Tibial nerve (tissue), 4 donors: ENCODE data around the gene GDPD5.
A peak's percentile ranks its signal among the peaks of the same experiment; 100 is the strongest.

Experiments used
- EP300 ChIP-seq, 2 donors: sonication (generic); formaldehyde crosslinking; IDR thresholded peaks; one replicate each; pipeline ENCODE4 v1.6.1; 2017; ENCODE audit warnings: antibody characterized with exemption in 2 of 2, mild to moderate bottlenecking in 1 of 2
- POLR2A ChIP-seq, 2 donors: fragments of 450-650 bp; IDR thresholded peaks; one replicate each; pipeline ENCODE4 v1.6.1; 2017; ENCODE audit warnings: antibody characterized with exemption in 2 of 2, mild to moderate bottlenecking in 2 of 2, moderate library complexity in 2 of 2
- TF ChIP-seq, protein P1 (sequence below), 5 experiments: fragments of 200-600 bp in 3 of 5; fragments of 450-650 bp in 2 of 5; sonication (generic) in 3 of 5; IDR thresholded peaks; one replicate each; pipeline ENCODE4 v1.5.1; 2016 to 2019; ENCODE audit warnings: antibody characterized with exemption in 5 of 5, mild to moderate bottlenecking in 3 of 5, moderate library complexity in 2 of 5

DNA sequence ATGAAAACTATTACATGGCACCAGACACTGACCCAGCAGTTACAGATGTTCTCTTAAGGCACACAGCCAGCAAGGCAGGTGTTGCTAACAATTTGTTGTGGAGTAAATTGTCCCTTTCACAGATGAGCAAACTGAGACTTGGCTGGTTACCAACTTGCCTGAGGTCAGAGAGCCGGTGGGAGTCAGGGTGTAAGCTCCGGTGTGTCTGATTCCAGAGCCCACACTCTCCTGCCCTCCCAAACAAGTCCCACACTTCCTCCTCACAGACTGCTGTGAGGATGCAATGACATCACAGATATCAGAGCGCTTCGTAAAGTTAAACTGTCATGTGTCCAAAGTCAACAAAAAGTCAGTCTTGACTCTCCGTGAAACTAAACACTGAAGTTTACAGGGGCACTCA, 12.5 kb downstream of the GDPD5 start:
- TF ChIP-seq EP300 (IDR thresholded peaks at IDR 0.05) (peak in 1 of 2 donors; percentile 6), POLR2A (IDR thresholded peaks at IDR 0.05) (no peak)
- TF ChIP-seq, protein P1, sequence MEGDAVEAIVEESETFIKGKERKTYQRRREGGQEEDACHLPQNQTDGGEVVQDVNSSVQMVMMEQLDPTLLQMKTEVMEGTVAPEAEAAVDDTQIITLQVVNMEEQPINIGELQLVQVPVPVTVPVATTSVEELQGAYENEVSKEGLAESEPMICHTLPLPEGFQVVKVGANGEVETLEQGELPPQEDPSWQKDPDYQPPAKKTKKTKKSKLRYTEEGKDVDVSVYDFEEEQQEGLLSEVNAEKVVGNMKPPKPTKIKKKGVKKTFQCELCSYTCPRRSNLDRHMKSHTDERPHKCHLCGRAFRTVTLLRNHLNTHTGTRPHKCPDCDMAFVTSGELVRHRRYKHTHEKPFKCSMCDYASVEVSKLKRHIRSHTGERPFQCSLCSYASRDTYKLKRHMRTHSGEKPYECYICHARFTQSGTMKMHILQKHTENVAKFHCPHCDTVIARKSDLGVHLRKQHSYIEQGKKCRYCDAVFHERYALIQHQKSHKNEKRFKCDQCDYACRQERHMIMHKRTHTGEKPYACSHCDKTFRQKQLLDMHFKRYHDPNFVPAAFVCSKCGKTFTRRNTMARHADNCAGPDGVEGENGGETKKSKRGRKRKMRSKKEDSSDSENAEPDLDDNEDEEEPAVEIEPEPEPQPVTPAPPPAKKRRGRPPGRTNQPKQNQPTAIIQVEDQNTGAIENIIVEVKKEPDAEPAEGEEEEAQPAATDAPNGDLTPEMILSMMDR (IDR thresholded peaks at IDR 0.05) = no peak
